HepG2 (cell line): ENCODE results near the gene NBR1. TPM values are rescaled to one million over a fixed set of nuclear protein-coding genes. Genes with fewer than 3 reads are reported as not detected.
A peak's percentile ranks its signal among the peaks of the same experiment; 100 is the strongest.

Experiments
- CEBPZ ChIP-seq: IDR thresholded peaks from 2 replicates; pipeline ENCODE4 v1.6.1; 2012; ENCODE audit warnings: low read length, improper control_type of control experiment
- EZH2 ChIP-seq: conservative IDR thresholded peaks from 2 replicates; pipeline ENCODE4 v1.6.1; 2012; ENCODE audit warnings: mild to moderate bottlenecking, low read depth, low read length, moderate library complexity
- HNRNPH1 ChIP-seq: fragments of 200-400 bp; formaldehyde crosslinking; optimal IDR thresholded peaks from 2 replicates; pipeline ENCODE3; 2017; ENCODE audit warnings: mild to moderate bottlenecking, low read depth, low read length
- MTA1 ChIP-seq: sonication (generic); formaldehyde crosslinking; IDR thresholded peaks from 2 replicates; pipeline ENCODE4 v1.4.0; 2020; ENCODE audit warnings: missing genetic modification reagents, mild to moderate bottlenecking, borderline replicate concordance
- NR0B2 ChIP-seq: sonication (generic); formaldehyde crosslinking; IDR thresholded peaks from 2 replicates; pipeline ENCODE4 v1.4.0; 2020; ENCODE audit warnings: mild to moderate bottlenecking, missing genetic modification reagents
- TIGD3 ChIP-seq: sonication (generic); formaldehyde crosslinking; IDR thresholded peaks from 2 replicates; pipeline ENCODE4 v1.5.1; 2020; ENCODE audit warnings: mild to moderate bottlenecking, missing genetic modification reagents, borderline replicate concordance
- ZNF274 ChIP-seq: sonication (generic); formaldehyde crosslinking; IDR thresholded peaks from 2 replicates; pipeline ENCODE4 v1.5.1; 2020; ENCODE audit warnings: mild to moderate bottlenecking, missing genetic modification reagents
- ZNF512 ChIP-seq: sonication (generic); formaldehyde crosslinking; IDR thresholded peaks from 2 replicates; pipeline ENCODE4 v1.4.0; 2020; ENCODE audit warnings: mild to moderate bottlenecking, missing genetic modification reagents
- ZNF816 ChIP-seq: sonication (generic); formaldehyde crosslinking; IDR thresholded peaks from 2 replicates; pipeline ENCODE4 v1.8.0; 2022; ENCODE audit warnings: missing genetic modification reagents, mild to moderate bottlenecking, borderline replicate concordance
- ZSCAN21 ChIP-seq: sonication (generic); formaldehyde crosslinking; IDR thresholded peaks from 2 replicates; pipeline ENCODE4 v1.8.0; 2022; ENCODE audit warnings: mild to moderate bottlenecking, missing genetic modification reagents, moderate library complexity, borderline replicate concordance
- polyA plus RNA-seq, 8 experiments: library from polyadenylated mRNA; depleted of rRNA in 3 of 8; stranded (reverse) in 7 of 8; unstranded in 1 of 8; fragments of >200 nt; fragmentation: Illumina TruSeq in 4 of 8; extraction: Trizol in 4 of 8; gene quantifications; 2 replicates each; pipeline versions ENCODE4 v1.2.1 to v1.2.3, GENCODE V29; 2011 to 2016; ENCODE audit warnings: low read depth in 4 of 8, missing spikeins in 1 of 8, mixed read lengths in 1 of 8; ENCODE audit not compliant: insufficient read depth in 1 of 8
- total RNA-seq, 5 experiments: library from RNA; depleted of rRNA; stranded (reverse); fragments of >200 nt; fragmentation: Illumina TruSeq; extraction: Trizol; gene quantifications; 2 replicates each; pipeline ENCODE4 v1.2.3, GENCODE V29; 2016; ENCODE audit warnings: low read depth in 1 of 5

Gene NBR1
- total and polyA plus RNA-seq, 2 of the 13 experiments (the other 11 are each of a cell fraction or from before 2014, with no cell fraction given) = 51.7 to 121 TPM

GRCh38 chr17:43175213-43176118 lies 4.5 kb downstream of the NBR1 start (continued):
- TF ChIP-seq ZNF512 (no peak), ZNF274 (CRISPR knock-in tag) (no peak), ZNF816 (CRISPR knock-in tag) (peak; percentile 1; the same call in 1 of the 2 replicates), HNRNPH1 (no peak), EZH2 (no peak), TIGD3 (no peak), NR0B2 (CRISPR knock-in tag) (no peak), MTA1 (no peak), CEBPZ (no peak), ZSCAN21 (CRISPR knock-in tag) (no peak)
